Measurements from ENCODE around the gene KRAS. TPM values are rescaled to one million over a fixed set of nuclear protein-coding genes. Genes with fewer than 3 reads are reported as not detected.
A peak's percentile ranks its signal among the peaks of the same experiment; 100 is the strongest.

The KRAS gene
- total and polyA plus RNA-seq, 4 donors = 6.2 to 33.0 (median 14.1) TPM

- no peaks in the 10 kb centered on the region for H3K9me3 ChIP-seq (ENCODE audit: control insufficient read depth in 4 of 4, low read length in 3 of 4)
- H3K9ac ChIP-seq (ENCODE audit: low read depth in 1 of 2, low read length in 2 of 2) = no peak overlapping the region
- no peak overlapping the region for H3K27ac ChIP-seq (ENCODE audit: low read depth in 1 of 2, low read length in 2 of 2)
- H3K4me1 ChIP-seq (ENCODE audit: control insufficient read depth in 4 of 4, insufficient read depth in 4 of 4, low read length in 3 of 4) = peaks cover 2 to 12% (median 5%) of the 10 kb centered on the region in 4 donors
- no peaks in the 10 kb centered on the region for H3K36me3 ChIP-seq (ENCODE audit: control insufficient read depth in 4 of 4, insufficient read depth in 3 of 4, low read depth in 1 of 4, low read length in 3 of 4)
- no peak for TF ChIP-seq EGR1 (IDR thresholded peaks at IDR 0.05; ENCODE audit: low read depth in 2 of 2)
- 97% methylated on average over 6 of the region's 6 CpGs for WGBS
- DNase-seq (ENCODE audit: low spot score) = no peak
- H3K27me3 ChIP-seq (ENCODE audit: control insufficient read depth in 4 of 4, insufficient read depth in 4 of 4, low read length in 3 of 4) = no peaks in the 10 kb centered on the region
- no peak overlapping the region for H3K4me3 ChIP-seq (ENCODE audit: low read depth in 1 of 3, low read length in 3 of 3)
Measured at GRCh38 chr12:25245491-25245890, 5.2 kb downstream of the KRAS start.

- no peak for DNase-seq (ENCODE audit: low spot score)
- Histone ChIP-seq H3K9ac (ENCODE audit: low read depth in 1 of 2, low read length in 2 of 2) (no peak overlapping the region), H3K36me3 (ENCODE audit: control insufficient read depth in 4 of 4, insufficient read depth in 3 of 4, low read depth in 1 of 4, low read length in 3 of 4) (no peaks in the 10 kb centered on the region), H3K9me3 (ENCODE audit: control insufficient read depth in 4 of 4, low read length in 3 of 4) (no peaks in the 10 kb centered on the region), H3K4me1 (ENCODE audit: control insufficient read depth in 4 of 4, insufficient read depth in 4 of 4, low read length in 3 of 4) (peaks cover 0 to 3% (median 0%) of the 10 kb centered on the region in 4 donors), H3K4me3 (ENCODE audit: low read depth in 1 of 3, low read length in 3 of 3) (no peak overlapping the region), H3K27me3 (ENCODE audit: control insufficient read depth in 4 of 4, insufficient read depth in 4 of 4, low read length in 3 of 4) (no peaks in the 10 kb centered on the region), H3K27ac (ENCODE audit: low read depth in 1 of 2, low read length in 2 of 2) (no peak overlapping the region)
- no peak for TF ChIP-seq YY1 (IDR thresholded peaks at IDR 0.05)
- peak in 1 of 2 donors; percentile 1 for TF ChIP-seq JUND (IDR thresholded peaks at IDR 0.05)
- no peak for TF ChIP-seq EGR1 (IDR thresholded peaks at IDR 0.05; ENCODE audit: low read depth in 2 of 2)
- TF ChIP-seq ZBTB33 (IDR thresholded peaks at IDR 0.05) = no peak
- no peak for TF ChIP-seq FOXA2 (IDR thresholded peaks at IDR 0.05)
- TF ChIP-seq TAF1 (conservative IDR thresholded peaks at IDR 0.05) = no peak
Measured at GRCh38 chr12:25243680-25243990, 7.1 kb downstream of the KRAS start.

- H3K27ac ChIP-seq (ENCODE audit: low read depth in 1 of 2, low read length in 2 of 2) = no peak overlapping the region
- TF ChIP-seq RXRA (IDR thresholded peaks at IDR 0.05) = peak; percentile 16 to 18
- no peak for TF ChIP-seq CTCF (IDR thresholded peaks at IDR 0.05; ENCODE audit: low read depth, low read length, missing input control)
- no peak for TF ChIP-seq ZBTB33 (IDR thresholded peaks at IDR 0.05)
- peak; percentile 13 to 83 for TF ChIP-seq JUND (IDR thresholded peaks at IDR 0.05)
- TF ChIP-seq MAX (IDR thresholded peaks at IDR 0.05) = no peak
- TF ChIP-seq FOXA1 (IDR thresholded peaks at IDR 0.05) = no peak
- peak in 1 of 2 donors; percentile 15 for TF ChIP-seq HNF4A (conservative IDR thresholded peaks at IDR 0.05)
- no peak for TF ChIP-seq REST (IDR thresholded peaks at IDR 0.05)
- TF ChIP-seq EGR1 (IDR thresholded peaks at IDR 0.05; ENCODE audit: low read depth in 2 of 2) = no peak
- peaks cover 0 to 3% (median 0%) of the 10 kb centered on the region in 4 donors for H3K4me1 ChIP-seq (ENCODE audit: control insufficient read depth in 4 of 4, insufficient read depth in 4 of 4, low read length in 3 of 4)
- H3K36me3 ChIP-seq (ENCODE audit: control insufficient read depth in 4 of 4, insufficient read depth in 3 of 4, low read depth in 1 of 4, low read length in 3 of 4) = no peaks in the 10 kb centered on the region
- WGBS = 58% methylated on average over 5 of the region's 5 CpGs
- H3K9ac ChIP-seq (ENCODE audit: low read depth in 1 of 2, low read length in 2 of 2) = no peak overlapping the region
- H3K4me3 ChIP-seq (ENCODE audit: low read depth in 1 of 3, low read length in 3 of 3) = no peak overlapping the region
- H3K27me3 ChIP-seq (ENCODE audit: control insufficient read depth in 4 of 4, insufficient read depth in 4 of 4, low read length in 3 of 4) = no peaks in the 10 kb centered on the region
- DNase-seq (ENCODE audit: low spot score) = no peak
- no peaks in the 10 kb centered on the region for H3K9me3 ChIP-seq (ENCODE audit: control insufficient read depth in 4 of 4, low read length in 3 of 4)
Measured at GRCh38 chr12:25242981-25243679, 7.6 kb downstream of the KRAS start.

Data from liver (tissue), 9 donors.